Caco-2 (cell line): ENCODE results near the gene E2F6. TPM values are rescaled to one million over a fixed set of nuclear protein-coding genes. Genes with fewer than 3 reads are reported as not detected.

Source experiments
- BruUV-seq: library from RNA; stranded (reverse); fragments of 400-500 nt; replicated peaks from 2 replicates; lab custom pipeline; 2021; lab: Mats Ljungman, UMichigan
- CTCF ChIA-PET: fragments of 300-600 bp; sonication (Branson Sonifier 250); formaldehyde crosslinking; loops from one replicate; lab custom pipeline; 2022; ENCODE audit warnings: antibody characterized with exemption; lab: Charles Lee
- POLR2A ChIA-PET: fragments of 300-600 bp; sonication (Branson Sonifier 250); formaldehyde crosslinking; loops from one replicate; lab custom pipeline; 2022; ENCODE audit warnings: antibody characterized with exemption; lab: Charles Lee
- DNase-seq, 2 experiments: peaks; one replicate each; pipeline versions ENCODE4 v3.0.0 to v3.0.0-alpha.2; 2020 to 2022
- H3K27me3 ChIP-seq: replicated peaks from 2 replicates; pipeline ENCODE4 v1.6.0; 2011; ENCODE audit warnings: low read length; ENCODE audit not compliant: control insufficient read depth, insufficient read depth
- H3K36me3 ChIP-seq: 2 replicates; pipeline ENCODE4 v1.5.1; 2011; ENCODE audit warnings: low read length; ENCODE audit not compliant: control insufficient read depth, insufficient read depth
- H3K4me1 ChIP-seq: fragments of 250-450 bp; sonication (Bioruptor Pico); 2 replicates; pipeline ENCODE4 v1.5.1; 2020; ENCODE audit warnings: mild to moderate bottlenecking
- H3K4me3 ChIP-seq: 2 replicates; pipeline ENCODE4 v1.5.1; 2011; ENCODE audit warnings: low read depth, mild to moderate bottlenecking, control low read depth, low read length
- H3K9me3 ChIP-seq: fragments of 250-450 bp; sonication (Bioruptor Pico); 2 replicates; pipeline ENCODE4 v1.5.1; 2020; ENCODE audit warnings: mild to moderate bottlenecking, moderate library complexity
- H3K27ac Mint-ChIP-seq: one replicate; pipeline ENCODE4 v1.8.0; 2022; ENCODE audit warnings: mixed read lengths; ENCODE audit not compliant: unreplicated experiment
- H3K27me3 Mint-ChIP-seq: one replicate; pipeline ENCODE4 v1.8.0; 2022; ENCODE audit warnings: mixed read lengths; ENCODE audit not compliant: insufficient read depth, unreplicated experiment
- H3K36me3 Mint-ChIP-seq: one replicate; pipeline ENCODE4 v1.8.0; 2022; ENCODE audit warnings: mild to moderate bottlenecking, mixed read lengths; ENCODE audit not compliant: insufficient read depth, unreplicated experiment
- H3K4me1 Mint-ChIP-seq: one replicate; pipeline ENCODE4 v1.8.0; 2022; ENCODE audit warnings: low read depth, mixed read lengths; ENCODE audit not compliant: unreplicated experiment
- H3K4me3 Mint-ChIP-seq: one replicate; pipeline ENCODE4 v1.8.0; 2022; ENCODE audit warnings: mild to moderate bottlenecking, moderate library complexity, mixed read lengths; ENCODE audit not compliant: unreplicated experiment
- H3K9me3 Mint-ChIP-seq: one replicate; pipeline ENCODE4 v1.8.0; 2022; ENCODE audit warnings: mixed read lengths; ENCODE audit not compliant: unreplicated experiment
- intact Hi-C: fragments of 100-400 bp; cut with micrococcal nuclease; formaldehyde crosslinking; loops from one replicate; pipeline ENCODE4 v1.10.0; 2022; ENCODE audit not compliant: unreplicated experiment
- total RNA-seq: library from RNA; stranded (reverse); gene quantifications from 2 replicates; pipeline ENCODE4 v1.2.3, GENCODE V29; 2022
- TF ChIP-seq, protein P1 (sequence below), 2 experiments: fragments of 200-600 bp in 1 of 2; IDR thresholded peaks; 1 replicate in 1 of 2; 2 replicates in 1 of 2; pipeline versions ENCODE4 v1.5.1 to v1.8.0; 2011 to 2022; ENCODE audit warnings: antibody characterized with exemption in 1 of 2, control low read depth in 1 of 2, inconsistent platforms in 1 of 2, low read depth in 1 of 2, low read length in 1 of 2, mild to moderate bottlenecking in 1 of 2, moderate library complexity in 1 of 2; ENCODE audit not compliant: insufficient read depth in 1 of 2, severe bottlenecking in 1 of 2, unreplicated experiment in 1 of 2

The E2F6 gene
- total RNA-seq, 1 experiment from 2014 or later, result 44.5 TPM

DNA sequence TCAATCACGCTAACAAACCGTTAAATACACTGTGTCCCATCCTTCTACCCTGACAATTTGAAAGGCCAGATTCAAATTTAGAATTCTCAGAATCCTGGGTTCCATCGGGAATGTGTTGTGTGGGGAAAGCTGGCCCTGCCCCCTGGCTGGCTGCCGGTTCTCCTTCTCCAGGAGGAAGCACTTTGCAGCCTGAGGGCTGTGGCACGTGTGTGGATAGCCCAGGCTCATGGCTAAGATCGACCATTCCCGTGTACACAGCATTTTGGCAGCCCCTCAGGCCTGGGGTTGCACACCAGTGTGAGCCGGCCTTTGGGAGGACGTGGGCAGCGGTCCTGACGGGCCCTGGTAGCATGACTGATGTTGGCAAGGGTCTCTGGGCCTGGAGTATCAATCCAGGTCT, 70.6 kb downstream of the E2F6 start:
- H3K4me1 Mint-ChIP-seq, result peaks cover 8% of the 10 kb centered on the region
- H3K27me3 ChIP-seq, result no peaks in the 10 kb centered on the region
- peaks cover 12% of the 10 kb centered on the region for H3K4me1 ChIP-seq
- intact Hi-C loops, result no loop called here
- H3K27ac Mint-ChIP-seq, result no peak overlapping the region
- H3K27me3 Mint-ChIP-seq, result no peaks in the 10 kb centered on the region
- H3K36me3 Mint-ChIP-seq, result no peaks in the 10 kb centered on the region
- H3K4me3 ChIP-seq, result no peak overlapping the region
- POLR2A ChIA-PET, result no interaction called here
- no peaks in the 10 kb centered on the region for H3K9me3 ChIP-seq
- TF ChIP-seq, protein P1, sequence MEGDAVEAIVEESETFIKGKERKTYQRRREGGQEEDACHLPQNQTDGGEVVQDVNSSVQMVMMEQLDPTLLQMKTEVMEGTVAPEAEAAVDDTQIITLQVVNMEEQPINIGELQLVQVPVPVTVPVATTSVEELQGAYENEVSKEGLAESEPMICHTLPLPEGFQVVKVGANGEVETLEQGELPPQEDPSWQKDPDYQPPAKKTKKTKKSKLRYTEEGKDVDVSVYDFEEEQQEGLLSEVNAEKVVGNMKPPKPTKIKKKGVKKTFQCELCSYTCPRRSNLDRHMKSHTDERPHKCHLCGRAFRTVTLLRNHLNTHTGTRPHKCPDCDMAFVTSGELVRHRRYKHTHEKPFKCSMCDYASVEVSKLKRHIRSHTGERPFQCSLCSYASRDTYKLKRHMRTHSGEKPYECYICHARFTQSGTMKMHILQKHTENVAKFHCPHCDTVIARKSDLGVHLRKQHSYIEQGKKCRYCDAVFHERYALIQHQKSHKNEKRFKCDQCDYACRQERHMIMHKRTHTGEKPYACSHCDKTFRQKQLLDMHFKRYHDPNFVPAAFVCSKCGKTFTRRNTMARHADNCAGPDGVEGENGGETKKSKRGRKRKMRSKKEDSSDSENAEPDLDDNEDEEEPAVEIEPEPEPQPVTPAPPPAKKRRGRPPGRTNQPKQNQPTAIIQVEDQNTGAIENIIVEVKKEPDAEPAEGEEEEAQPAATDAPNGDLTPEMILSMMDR (IDR thresholded peaks at IDR 0.05; ENCODE audit: insufficient read depth in 1 of 2, low read depth in 1 of 2, low read length in 1 of 2, severe bottlenecking in 1 of 2, unreplicated experiment in 1 of 2), result no peak
- H3K4me3 Mint-ChIP-seq, result no peak overlapping the region
- DNase-seq, result no peak
- no TSS peak for BruUV-seq
- H3K9me3 Mint-ChIP-seq, result no peaks in the 10 kb centered on the region
- CTCF ChIA-PET, result no interaction called here
- no peaks in the 10 kb centered on the region for H3K36me3 ChIP-seq

Other genes with a start within 250 kb of the E2F6 start
- 61.6 and 64.4 TPM in 2 replicates for gene ROCK2, start 121.5 kb downstream of the E2F6 start, total RNA-seq
- gene GREB1, start 67.9 kb upstream of the E2F6 start, total RNA-seq, result 2.2 and 2.4 TPM in 2 replicates
- not detected in 2 replicates for gene NTSR2, start 204.0 kb upstream of the E2F6 start, total RNA-seq